T-cell (primary cell): ENCODE data around the gene ZFHX3. TPM values are rescaled to one million over a fixed set of nuclear protein-coding genes. Genes with fewer than 3 reads are reported as not detected.

Source experiments
- ATAC-seq, 4 experiments: fragments of 200-7000 bp in 3 of 4; fragments of 150-1000 bp in 1 of 4; cut with Tn5 transposase; replicated peaks in 1 of 4; 1 replicate in 3 of 4; 2 replicates in 1 of 4; pipeline ENCODE4 v1.10.0; 2021; ENCODE audit warnings: moderate library complexity in 3 of 4, mild to moderate bottlenecking in 2 of 4, moderate number of reproducible peaks in 1 of 4
- CTCF ChIA-PET, 2 donors: fragments of 300-600 bp; sonication (Branson Sonifier 250); formaldehyde crosslinking; loops; one replicate each; lab custom pipeline; 2022; ENCODE audit warnings: antibody characterized with exemption in 2 of 2; lab: Charles Lee
- POLR2A ChIA-PET, 2 donors: fragments of 300-600 bp; sonication (Branson Sonifier 250); formaldehyde crosslinking; loops; one replicate each; lab custom pipeline; 2022; ENCODE audit warnings: antibody characterized with exemption in 2 of 2; lab: Charles Lee
- DNase-seq, 35 experiments: peaks; one replicate each; pipeline versions ENCODE4 v3.0.0 to v3.0.0-alpha.2; 2013 to 2023
- H3K27ac ChIP-seq: one replicate; pipeline ENCODE4 v1.5.1; 2013; ENCODE audit warnings: low read length
- H3K27me3 ChIP-seq, 2 experiments: replicated peaks in 1 of 2; 1 replicate in 1 of 2; 2 replicates in 1 of 2; pipeline versions ENCODE4 v1.6.1 to v1.7.0; 2013; ENCODE audit warnings: low read length in 1 of 2, mixed read lengths in 1 of 2; ENCODE audit not compliant: control insufficient read depth in 2 of 2, insufficient read depth in 2 of 2; ENCODE audit errors: extremely low read depth in 1 of 2
- H3K36me3 ChIP-seq, 2 donors: 1 replicate in 1 of 2; 2 replicates in 1 of 2; pipeline versions ENCODE4 v1.6.1 to v1.7.0; 2013; ENCODE audit warnings: low read length in 1 of 2; ENCODE audit not compliant: control insufficient read depth in 2 of 2, insufficient read depth in 1 of 2; ENCODE audit errors: extremely low read depth in 1 of 2
- H3K4me1 ChIP-seq, 2 experiments: 1 replicate in 1 of 2; 2 replicates in 1 of 2; pipeline versions ENCODE4 v1.6.1 to v1.7.0; 2013; ENCODE audit warnings: low read length in 2 of 2, mixed read lengths in 1 of 2; ENCODE audit not compliant: insufficient read depth in 2 of 2, control insufficient read depth in 1 of 2; ENCODE audit errors: extremely low read depth in 1 of 2
- H3K4me3 ChIP-seq, 2 donors: 1 replicate in 1 of 2; 2 replicates in 1 of 2; pipeline versions ENCODE4 v1.5.1 to v1.7.0; 2013; ENCODE audit warnings: mild to moderate bottlenecking in 2 of 2, low read length in 1 of 2, moderate library complexity in 1 of 2; ENCODE audit not compliant: control insufficient read depth in 1 of 2; ENCODE audit errors: extremely low read depth in 1 of 2
- H3K9me3 ChIP-seq: 2 replicates; pipeline ENCODE4 v1.7.0; 2013
- H3K27ac Mint-ChIP-seq, 2 donors: one replicate each; pipeline ENCODE4 v1.8.0; 2020 to 2021; ENCODE audit warnings: mild to moderate bottlenecking in 2 of 2, mixed read lengths in 2 of 2
- H3K27me3 Mint-ChIP-seq, 2 donors: one replicate each; pipeline ENCODE4 v1.8.0; 2021 to 2022; ENCODE audit warnings: mixed read lengths in 2 of 2
- H3K36me3 Mint-ChIP-seq: one replicate; pipeline ENCODE4 v1.8.0; 2021; ENCODE audit warnings: mixed read lengths
- H3K4me1 Mint-ChIP-seq, 3 donors: one replicate each; pipeline ENCODE4 v1.8.0; 2020 to 2022; ENCODE audit warnings: mixed read lengths in 3 of 3, mild to moderate bottlenecking in 1 of 3
- H3K4me3 Mint-ChIP-seq, 3 donors: one replicate each; pipeline ENCODE4 v1.8.0; 2020 to 2022; ENCODE audit warnings: mild to moderate bottlenecking in 3 of 3, mixed read lengths in 3 of 3, moderate library complexity in 3 of 3
- H3K9me3 Mint-ChIP-seq, 3 donors: one replicate each; pipeline ENCODE4 v1.8.0; 2020 to 2022; ENCODE audit warnings: mixed read lengths in 3 of 3
- WGBS: methylation state at CpG from one replicate; pipeline ENCODE4 v1.1.5; 2013; ENCODE audit warnings: missing lambda C conversion rate; ENCODE audit not compliant: insufficient coverage; 5-methylcytosine and 5-hydroxymethylcytosine counted together
- total RNA-seq, 35 experiments: library from RNA in 6 of 35; stranded (reverse) in 6 of 35; fragments of 120-200 nt in 1 of 35; gene quantifications; one replicate each; pipeline versions ENCODE4 v1.2.1 to v1.2.4 and lab custom pipeline; 2013 to 2026

ZFHX3 gene
- total RNA-seq, 5 donors from 2014 or later (not counting 1 experiment from before 2014, with no cell fraction given) = 0.35 to 2.1 (median 1.0) TPM

- CTCF ChIA-PET = no interaction called here
Observed at GRCh38 chr16:72858665-72859493, 189.0 kb downstream of the ZFHX3 start.

DNA sequence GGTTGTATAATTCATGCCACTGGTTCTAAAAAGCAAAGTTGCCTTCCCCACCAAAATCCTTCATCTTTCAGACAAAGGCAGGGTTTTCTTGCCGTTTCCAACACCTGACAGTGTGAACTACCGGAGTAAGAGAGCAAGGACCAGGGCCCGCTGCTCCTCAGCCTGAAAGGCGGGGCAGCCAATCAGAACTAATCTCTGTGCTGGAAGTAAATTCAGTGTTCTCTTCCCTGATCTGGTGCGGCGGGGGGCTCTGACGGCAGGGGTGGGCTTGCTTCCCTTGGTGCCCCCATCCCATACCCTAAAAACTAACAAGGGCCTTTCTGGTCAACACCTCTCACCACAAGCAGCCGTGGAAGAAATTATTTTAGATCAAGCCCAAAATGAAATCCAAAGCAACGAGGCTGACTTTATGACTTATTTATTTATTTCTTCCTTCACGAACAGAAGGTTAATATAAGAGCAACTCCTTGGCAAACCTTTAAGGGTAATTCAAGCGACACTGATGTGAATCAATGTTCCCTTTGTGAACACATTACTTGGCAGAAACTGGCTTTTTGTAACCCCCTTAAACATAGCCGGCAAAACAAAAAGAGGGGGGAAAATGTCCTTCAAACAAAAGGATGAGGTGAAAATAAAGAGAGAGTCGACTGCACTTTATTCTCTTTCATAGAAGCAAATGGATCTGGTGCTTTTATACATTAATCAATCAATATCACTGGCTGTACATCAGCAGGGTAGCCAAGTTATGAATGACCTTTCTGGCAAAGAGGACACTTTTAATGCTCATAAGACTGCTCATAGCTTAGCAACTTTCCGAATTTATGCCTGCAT is 189.9 kb downstream of the ZFHX3 start:
- CTCF ChIA-PET = no interaction called here
- no peak overlapping the region for H3K27ac Mint-ChIP-seq
- no peaks in the 10 kb centered on the region for H3K9me3 ChIP-seq
- H3K36me3 ChIP-seq = no peaks in the 10 kb centered on the region
- no peaks in the 10 kb centered on the region for H3K9me3 Mint-ChIP-seq
- POLR2A ChIA-PET = no interaction called here
- 80% methylated on average over 10 of the region's 14 CpGs for WGBS
- H3K27me3 ChIP-seq = peaks cover 0 to 2% of the 10 kb centered on the region in 2 experiments
- no peak for DNase-seq
- no peak overlapping the region for H3K4me3 ChIP-seq
- H3K4me1 ChIP-seq = no peaks in the 10 kb centered on the region
- H3K27ac ChIP-seq = no peak overlapping the region
- H3K4me1 Mint-ChIP-seq = peaks cover 0 to 4% (median 0%) of the 10 kb centered on the region in 3 donors
- H3K27me3 Mint-ChIP-seq = peaks cover 6% of the 10 kb centered on the region in 2 donors
- no peaks in the 10 kb centered on the region for H3K36me3 Mint-ChIP-seq
- no peak overlapping the region for H3K4me3 Mint-ChIP-seq
- no peak for ATAC-seq

More at GRCh38 chr16:72858665-72859493, 189.0 kb downstream of the ZFHX3 start:
- ATAC-seq (no peak), DNase-seq (no peak)
- no peaks in the 10 kb centered on the region for H3K9me3 Mint-ChIP-seq
- no peak overlapping the region for H3K4me3 Mint-ChIP-seq
- H3K27me3 Mint-ChIP-seq = peaks cover 6% of the 10 kb centered on the region in 2 donors
- H3K27me3 ChIP-seq = peaks cover 0 to 2% of the 10 kb centered on the region in 2 experiments
- H3K27ac ChIP-seq = no peak overlapping the region
- 83% methylated on average over 14 of the region's 21 CpGs for WGBS
- no peaks in the 10 kb centered on the region for H3K9me3 ChIP-seq
- no peaks in the 10 kb centered on the region for H3K36me3 ChIP-seq
- no peaks in the 10 kb centered on the region for H3K4me1 ChIP-seq
- POLR2A ChIA-PET = no interaction called here
- no peaks in the 10 kb centered on the region for H3K4me1 Mint-ChIP-seq
- no peak overlapping the region for H3K27ac Mint-ChIP-seq
- H3K36me3 Mint-ChIP-seq = no peaks in the 10 kb centered on the region
- no peak overlapping the region for H3K4me3 ChIP-seq

DNA sequence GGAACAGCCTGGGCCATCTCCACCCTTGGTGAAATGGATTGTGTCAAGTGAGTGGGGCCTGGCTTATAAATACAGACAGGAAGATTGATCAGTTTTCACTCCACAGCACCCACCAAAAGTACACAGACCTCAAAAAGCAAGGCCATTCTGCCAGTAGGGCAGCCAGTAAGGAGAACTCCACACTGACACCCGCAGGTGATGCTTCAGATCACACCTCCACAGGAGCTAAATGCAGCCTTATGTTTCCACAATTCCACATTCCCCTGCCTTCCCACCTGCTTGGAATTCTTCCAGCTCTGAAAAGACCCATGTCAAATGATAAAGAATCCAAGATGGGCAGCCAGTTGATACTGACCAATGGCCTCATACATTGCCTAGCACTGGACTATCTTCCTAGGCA is 191.1 kb downstream of the ZFHX3 start:
- CTCF ChIA-PET = interaction anchor here (0.8 to 1.1 kb wide), 3 partner anchors 24 to 353 kb away, joined by 3 to 5 read pairs (median 3); no protein-coding TSS in a partner anchor
- Mint-ChIP-seq H3K9me3 (no peaks in the 10 kb centered on the region), H3K27me3 (peaks cover 6% of the 10 kb centered on the region in 2 donors), H3K27ac (no peak overlapping the region), H3K4me3 (no peak overlapping the region), H3K36me3 (no peaks in the 10 kb centered on the region), H3K4me1 (peaks cover 0 to 4% (median 0%) of the 10 kb centered on the region in 3 donors)
- no peaks in the 10 kb centered on the region for H3K4me1 ChIP-seq
- no peak overlapping the region for H3K4me3 ChIP-seq
- no peaks in the 10 kb centered on the region for H3K27me3 ChIP-seq
- H3K36me3 ChIP-seq = no peaks in the 10 kb centered on the region
- WGBS = 91% methylated on average over 1 of the region's 1 CpG
- no peaks in the 10 kb centered on the region for H3K9me3 ChIP-seq
- POLR2A ChIA-PET = no interaction called here
- H3K27ac ChIP-seq = no peak overlapping the region
- peak in 1 of 35 experiments; percentile 12 for DNase-seq
- ATAC-seq = no peak

GRCh38 chr16:72854267-72854959 is 193.5 kb downstream of the ZFHX3 start:
- no peaks in the 10 kb centered on the region for H3K36me3 ChIP-seq
- no peak overlapping the region for H3K27ac ChIP-seq
- ChIA-PET POLR2A (no interaction called here), CTCF (interaction anchor here in 1 of 2 donors (1.1 kb wide), 1 partner anchor 11 kb away, joined by 3 read pairs; no protein-coding TSS in a partner anchor)
- Mint-ChIP-seq H3K4me3 (no peak overlapping the region), H3K9me3 (no peaks in the 10 kb centered on the region), H3K27ac (no peak overlapping the region), H3K27me3 (peaks cover 1 to 3% of the 10 kb centered on the region in 2 donors), H3K36me3 (no peaks in the 10 kb centered on the region), H3K4me1 (peaks cover 0 to 4% (median 0%) of the 10 kb centered on the region in 3 donors)
- no peaks in the 10 kb centered on the region for H3K9me3 ChIP-seq
- no peaks in the 10 kb centered on the region for H3K4me1 ChIP-seq
- DNase-seq (no peak), ATAC-seq (no peak)
- H3K27me3 ChIP-seq = peaks cover 0 to 3% of the 10 kb centered on the region in 2 experiments
- WGBS = 100% methylated on average over 2 of the region's 11 CpGs
- H3K4me3 ChIP-seq = no peak overlapping the region

GRCh38 chr16:72853575-72854266 is 194.2 kb downstream of the ZFHX3 start:
- CTCF ChIA-PET = interaction anchor here in 1 of 2 donors (0.6 to 1.1 kb wide), 2 partner anchors 10 to 19 kb away, joined by 3 read pairs; no protein-coding TSS in a partner anchor
- Histone ChIP-seq H3K36me3 (no peaks in the 10 kb centered on the region), H3K4me3 (no peak overlapping the region), H3K4me1 (no peaks in the 10 kb centered on the region), H3K9me3 (no peaks in the 10 kb centered on the region), H3K27ac (no peak overlapping the region), H3K27me3 (peaks cover 0 to 8% of the 10 kb centered on the region in 2 experiments)
- Mint-ChIP-seq H3K27me3 (peaks cover 0 to 1% of the 10 kb centered on the region in 2 donors), H3K36me3 (no peaks in the 10 kb centered on the region), H3K4me3 (no peak overlapping the region), H3K27ac (no peak overlapping the region), H3K4me1 (peaks cover 0 to 4% (median 0%) of the 10 kb centered on the region in 3 donors), H3K9me3 (no peaks in the 10 kb centered on the region)
- POLR2A ChIA-PET = no interaction called here
- no peak for DNase-seq
- ATAC-seq = no peak
- WGBS = 45% methylated on average over 4 of the region's 4 CpGs
